Right atrium auricular region (tissue), 2 donors: ENCODE measurements around the gene FHIT. TPM values are rescaled to one million over a fixed set of nuclear protein-coding genes. Genes with fewer than 3 reads are reported as not detected.

Experiments
- DNase-seq: peaks from one replicate; pipeline ENCODE4 v3.0.0-alpha.2; 2019; ENCODE audit warnings: low spot score
- H3K27ac ChIP-seq, 2 donors: fragments of 200-600 bp; sonication (generic); 1 replicate in 1 of 2; 2 replicates in 1 of 2; pipeline ENCODE4 v1.5.1; 2016 to 2019
- H3K27me3 ChIP-seq, 2 donors: fragments of 200-600 bp; sonication (generic); one replicate each; pipeline versions ENCODE4 v1.5.1 to v1.6.0; 2017 to 2019
- H3K36me3 ChIP-seq: fragments of 200-600 bp; sonication (generic); one replicate; pipeline ENCODE4 v1.5.1; 2016
- H3K4me1 ChIP-seq, 2 donors: fragments of 200-600 bp; sonication (generic); one replicate each; pipeline versions ENCODE4 v1.5.1 to v1.6.0; 2017 to 2019
- H3K4me3 ChIP-seq, 2 donors: fragments of 200-600 bp; sonication (generic); 1 replicate in 1 of 2; 2 replicates in 1 of 2; pipeline ENCODE4 v1.5.1; 2017 to 2019; ENCODE audit warnings: mild to moderate bottlenecking in 1 of 2, moderate library complexity in 1 of 2
- H3K9me3 ChIP-seq, 2 donors: fragments of 200-600 bp; sonication (generic); one replicate each; pipeline ENCODE4 v1.5.1; 2019
- total RNA-seq, 2 donors: library from RNA; depleted of rRNA; stranded (reverse); fragments of >200 nt; gene quantifications; one replicate each; pipeline ENCODE4 v1.1.0, GENCODE V29; 2016
- TF ChIP-seq, protein P1 (sequence below), 2 donors: fragments of 200-600 bp; sonication (generic); IDR thresholded peaks; one replicate each; pipeline ENCODE4 v1.5.1; 2019; ENCODE audit warnings: antibody characterized with exemption in 2 of 2

The FHIT gene
- total RNA-seq, 2 donors from 2014 or later = 10.4 to 11.0 TPM

DNA sequence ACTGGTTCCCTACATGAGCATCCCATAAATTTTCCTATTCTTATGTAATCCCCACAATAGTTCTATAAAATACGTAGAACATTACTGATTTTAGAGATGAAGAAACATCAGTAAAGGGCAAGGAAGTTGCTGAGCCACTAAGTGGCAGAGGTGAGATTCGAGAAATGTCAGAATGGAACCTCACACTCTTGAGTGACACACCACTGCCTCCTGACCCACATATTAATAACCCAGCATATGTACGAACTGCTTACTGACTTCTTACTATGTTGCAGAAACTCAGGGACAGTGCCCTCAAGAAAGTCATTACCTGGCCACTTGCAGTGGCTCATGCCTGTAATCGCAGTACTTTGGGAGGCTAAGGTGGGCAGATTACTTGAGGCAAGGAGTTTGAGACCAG, 1022.4 kb downstream of the FHIT start:
- no peaks in the 10 kb centered on the region for H3K27me3 ChIP-seq
- no peak overlapping the region for H3K27ac ChIP-seq
- TF ChIP-seq, protein P1, sequence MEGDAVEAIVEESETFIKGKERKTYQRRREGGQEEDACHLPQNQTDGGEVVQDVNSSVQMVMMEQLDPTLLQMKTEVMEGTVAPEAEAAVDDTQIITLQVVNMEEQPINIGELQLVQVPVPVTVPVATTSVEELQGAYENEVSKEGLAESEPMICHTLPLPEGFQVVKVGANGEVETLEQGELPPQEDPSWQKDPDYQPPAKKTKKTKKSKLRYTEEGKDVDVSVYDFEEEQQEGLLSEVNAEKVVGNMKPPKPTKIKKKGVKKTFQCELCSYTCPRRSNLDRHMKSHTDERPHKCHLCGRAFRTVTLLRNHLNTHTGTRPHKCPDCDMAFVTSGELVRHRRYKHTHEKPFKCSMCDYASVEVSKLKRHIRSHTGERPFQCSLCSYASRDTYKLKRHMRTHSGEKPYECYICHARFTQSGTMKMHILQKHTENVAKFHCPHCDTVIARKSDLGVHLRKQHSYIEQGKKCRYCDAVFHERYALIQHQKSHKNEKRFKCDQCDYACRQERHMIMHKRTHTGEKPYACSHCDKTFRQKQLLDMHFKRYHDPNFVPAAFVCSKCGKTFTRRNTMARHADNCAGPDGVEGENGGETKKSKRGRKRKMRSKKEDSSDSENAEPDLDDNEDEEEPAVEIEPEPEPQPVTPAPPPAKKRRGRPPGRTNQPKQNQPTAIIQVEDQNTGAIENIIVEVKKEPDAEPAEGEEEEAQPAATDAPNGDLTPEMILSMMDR (IDR thresholded peaks at IDR 0.05) = no peak

DNA sequence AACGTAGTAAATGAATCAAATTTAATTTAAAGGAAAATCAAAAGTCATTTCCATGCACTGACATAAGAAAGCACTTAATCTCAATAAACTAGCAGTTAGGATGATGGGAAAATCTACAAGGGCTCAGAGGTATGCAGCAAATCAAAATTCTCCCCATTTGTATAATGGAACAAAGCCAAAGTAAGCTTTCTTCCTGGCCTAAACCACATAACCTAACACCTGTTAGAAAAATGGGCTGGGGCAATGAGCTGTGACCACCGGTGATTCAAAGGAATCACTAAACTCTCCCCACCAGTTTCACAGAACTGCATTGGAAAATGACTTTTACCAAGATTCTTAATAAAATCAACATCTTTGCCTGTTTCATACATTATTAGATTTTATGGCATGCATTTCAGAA, 1024.3 kb downstream of the FHIT start:
- H3K27ac ChIP-seq = no peak overlapping the region
- H3K27me3 ChIP-seq = no peaks in the 10 kb centered on the region
- no peaks in the 10 kb centered on the region for H3K36me3 ChIP-seq
- no peak for DNase-seq
- H3K9me3 ChIP-seq = no peaks in the 10 kb centered on the region
- no peak overlapping the region for H3K4me3 ChIP-seq
- TF ChIP-seq, protein P1 (IDR thresholded peaks at IDR 0.05) = no peak
- H3K4me1 ChIP-seq = no peaks in the 10 kb centered on the region

More for the DNA sequence above, 1022.4 kb downstream of the FHIT start:
- DNase-seq = no peak
- Histone ChIP-seq H3K9me3 (no peaks in the 10 kb centered on the region), H3K4me1 (no peaks in the 10 kb centered on the region), H3K4me3 (no peak overlapping the region), H3K36me3 (no peaks in the 10 kb centered on the region)

DNA sequence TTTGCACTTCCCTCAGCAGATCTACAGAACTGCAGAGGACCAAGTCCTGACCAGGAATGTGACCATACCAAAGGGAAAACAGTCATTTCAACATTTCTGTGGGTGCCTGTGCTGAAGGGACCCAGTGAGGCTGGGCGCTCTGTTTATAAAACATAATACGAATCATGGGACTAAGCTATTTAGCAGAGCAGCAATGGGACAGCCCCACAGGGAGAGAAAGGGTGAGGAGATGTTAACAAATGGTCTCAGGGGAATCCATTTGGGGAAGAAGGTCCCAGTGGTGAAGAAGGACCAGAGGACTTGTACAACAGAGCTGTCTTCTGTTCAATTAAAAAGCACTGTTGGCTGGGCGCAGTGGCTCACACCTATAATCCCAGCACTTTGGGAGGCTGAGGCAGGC, 1025.4 kb downstream of the FHIT start:
- Histone ChIP-seq H3K4me3 (no peak overlapping the region), H3K27me3 (no peaks in the 10 kb centered on the region), H3K27ac (no peak overlapping the region), H3K4me1 (no peaks in the 10 kb centered on the region), H3K9me3 (no peaks in the 10 kb centered on the region), H3K36me3 (no peaks in the 10 kb centered on the region)
- no peak for DNase-seq
- TF ChIP-seq, protein P1 (IDR thresholded peaks at IDR 0.05) = no peak

DNA sequence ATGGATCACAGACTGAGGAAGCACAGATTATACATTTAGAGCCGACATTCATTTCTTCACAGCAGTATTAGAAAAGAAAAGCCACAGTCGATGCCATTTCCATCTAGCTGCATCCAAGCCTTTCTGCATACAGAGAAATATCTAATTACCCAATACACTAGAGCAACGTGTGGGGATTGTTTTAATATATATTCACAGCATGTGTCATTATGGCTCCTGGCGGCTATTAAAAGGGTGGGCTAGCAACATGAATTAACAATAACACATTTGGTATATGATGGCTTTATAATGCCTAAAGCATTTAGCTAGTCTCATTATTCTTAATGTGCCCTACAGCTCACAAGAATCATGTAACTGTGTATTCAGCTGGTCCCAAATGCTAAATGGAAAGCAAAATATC, 1030.5 kb downstream of the FHIT start:
- no peak for DNase-seq

DNA sequence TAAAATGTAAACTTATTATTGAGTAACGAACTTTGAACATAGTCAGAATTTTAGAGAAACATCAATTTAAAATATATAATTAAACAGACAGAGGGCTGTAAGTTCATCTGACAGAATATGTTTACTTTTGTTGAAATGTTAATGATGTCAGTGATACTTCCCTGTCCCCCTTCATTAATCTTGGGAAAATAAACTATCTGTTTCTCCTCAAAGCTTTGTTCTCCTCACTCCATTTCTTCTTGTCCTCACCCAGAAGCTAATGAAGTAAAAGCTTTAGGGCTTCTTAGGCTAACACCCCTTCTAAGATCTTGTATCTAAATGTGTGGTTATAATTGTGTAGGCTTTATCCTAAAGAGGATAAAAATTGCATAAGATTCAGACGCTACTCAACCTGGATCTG, 1031.8 kb downstream of the FHIT start:
- Histone ChIP-seq H3K36me3 (no peaks in the 10 kb centered on the region), H3K27ac (no peak overlapping the region), H3K9me3 (no peaks in the 10 kb centered on the region), H3K27me3 (no peaks in the 10 kb centered on the region), H3K4me3 (no peak overlapping the region), H3K4me1 (no peaks in the 10 kb centered on the region)
- TF ChIP-seq, protein P1 (IDR thresholded peaks at IDR 0.05) = no peak
- no peak for DNase-seq

More for the DNA sequence above, 1030.5 kb downstream of the FHIT start:
- Histone ChIP-seq H3K27me3 (no peaks in the 10 kb centered on the region), H3K4me3 (no peak overlapping the region), H3K9me3 (no peaks in the 10 kb centered on the region), H3K27ac (no peak overlapping the region), H3K4me1 (no peaks in the 10 kb centered on the region), H3K36me3 (no peaks in the 10 kb centered on the region)
- TF ChIP-seq, protein P1 (IDR thresholded peaks at IDR 0.05) = no peak

DNA sequence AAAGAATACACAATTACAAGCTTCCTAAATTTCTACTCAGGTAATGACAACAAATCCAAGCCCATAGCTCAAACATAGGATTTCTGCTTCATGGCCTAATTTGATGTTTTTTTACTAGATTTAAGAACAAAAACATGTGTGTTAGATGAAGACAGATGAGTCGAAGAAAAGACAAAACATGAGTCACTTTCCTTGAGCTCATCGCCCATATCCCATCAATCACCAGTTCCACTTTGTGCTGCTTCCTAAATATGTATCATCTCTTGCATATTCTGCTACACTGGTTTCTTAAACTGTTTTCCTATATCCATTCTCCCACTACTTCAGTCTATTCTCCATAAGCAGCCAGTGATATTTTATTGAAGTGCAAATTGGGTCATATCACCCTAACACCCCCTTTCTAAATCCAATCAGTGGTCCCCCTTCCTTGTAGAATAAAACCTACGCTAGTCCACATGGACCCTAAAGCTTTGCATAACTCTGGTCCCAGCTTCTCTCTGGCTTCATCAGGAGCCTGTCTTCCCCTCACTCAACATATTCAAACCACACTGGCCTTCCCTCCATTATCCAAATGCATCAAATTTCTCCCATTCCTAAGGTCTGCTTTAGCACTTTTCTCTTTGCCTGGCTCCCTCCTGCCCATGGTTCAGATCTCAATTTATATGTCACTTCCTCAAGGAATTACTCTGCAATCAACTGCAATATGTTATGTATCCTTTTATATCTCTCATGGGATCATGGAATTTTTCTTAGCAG, 1033.9 kb downstream of the FHIT start:
- Histone ChIP-seq H3K27ac (no peak overlapping the region), H3K27me3 (no peaks in the 10 kb centered on the region), H3K4me3 (no peak overlapping the region), H3K9me3 (no peaks in the 10 kb centered on the region), H3K36me3 (no peaks in the 10 kb centered on the region), H3K4me1 (no peaks in the 10 kb centered on the region)
- TF ChIP-seq, protein P1 (IDR thresholded peaks at IDR 0.05) = no peak
- no peak for DNase-seq
